H7 (cell line): Measurements from ENCODE around the gene LIMA1. TPM values are rescaled to one million over a fixed set of nuclear protein-coding genes. Genes with fewer than 3 reads are reported as not detected.
"Not testable (repeated sequence)": the region's sequence is repeated elsewhere in the genome, so short reads cannot be mapped to it uniquely, and the experiment has no call there.

Source experiments
- DNase-seq: peaks from one replicate; pipeline ENCODE4 v3.0.0; 2012
- H3K27me3 ChIP-seq: 2 replicates; pipeline ENCODE4 v1.6.0; 2011; ENCODE audit warnings: mild to moderate bottlenecking, low read length; ENCODE audit not compliant: control insufficient read depth, insufficient read depth
- H3K36me3 ChIP-seq: replicated peaks from 2 replicates; pipeline ENCODE4 v1.5.1; 2011; ENCODE audit warnings: low read length; ENCODE audit not compliant: control insufficient read depth, insufficient read depth
- H3K4me3 ChIP-seq: 2 replicates; pipeline ENCODE4 v1.5.1; 2011; ENCODE audit warnings: low read depth, mild to moderate bottlenecking, control low read depth, low read length, moderate library complexity; ENCODE audit not compliant: insufficient read depth
- total RNA-seq: library from RNA; depleted of rRNA; stranded (reverse); fragments of >200 nt; shearing (Covaris generic); gene quantifications from 2 replicates; pipeline ENCODE4 v1.2.3, GENCODE V29; 2014; rRNA removed

The LIMA1 gene
- total RNA-seq: 34.0 and 53.2 TPM in 2 replicates

DNA sequence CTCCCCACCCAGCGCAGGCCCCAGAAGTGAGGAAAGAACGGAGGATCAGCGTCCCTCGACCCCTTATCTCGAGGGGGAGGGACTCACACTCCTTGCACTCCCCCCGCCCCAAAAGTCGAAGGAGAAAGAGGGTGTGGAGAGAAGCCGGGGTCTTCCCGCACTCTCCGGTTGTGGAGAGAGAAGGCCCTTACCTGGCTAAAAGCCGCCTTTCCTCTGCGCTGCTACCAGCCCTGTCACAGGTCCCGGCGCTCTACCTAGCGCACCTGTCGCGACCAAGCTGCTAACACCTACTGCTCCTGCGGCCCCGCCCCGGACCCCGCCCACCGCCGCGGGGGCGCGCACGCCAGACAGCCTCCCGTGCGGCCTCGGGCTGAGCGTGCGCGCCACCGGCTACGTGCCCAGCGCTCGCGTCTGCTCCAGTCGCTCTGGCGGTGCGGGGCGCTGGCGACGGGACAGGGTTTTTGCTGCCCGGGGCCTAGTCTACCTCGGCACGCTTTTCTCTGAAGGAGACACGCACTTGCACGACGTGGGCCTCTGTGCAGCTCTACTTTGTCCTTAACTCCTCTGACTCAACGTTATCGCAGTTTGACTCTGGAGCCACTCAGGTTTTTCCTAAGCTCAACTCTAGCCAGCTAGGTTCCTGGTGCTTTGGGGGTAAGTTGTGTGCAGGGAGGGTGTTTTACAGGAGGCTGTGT lies at the start of gene LIMA1:
LIMA1 (minus strand) TSS at position 292 of the 695 bp plus-strand sequence. CDS start 34,769 bp downstream, outside the sequence.
- peaks cover 11% of the 10 kb centered on the region; the same call in 1 of the 2 replicates for H3K27me3 ChIP-seq
- H3K36me3 ChIP-seq: no peaks in the 10 kb centered on the region
- peak within 1 kb of the TSS; percentile 68 for H3K4me3 ChIP-seq
- peak; percentile 98 for DNase-seq

DNA sequence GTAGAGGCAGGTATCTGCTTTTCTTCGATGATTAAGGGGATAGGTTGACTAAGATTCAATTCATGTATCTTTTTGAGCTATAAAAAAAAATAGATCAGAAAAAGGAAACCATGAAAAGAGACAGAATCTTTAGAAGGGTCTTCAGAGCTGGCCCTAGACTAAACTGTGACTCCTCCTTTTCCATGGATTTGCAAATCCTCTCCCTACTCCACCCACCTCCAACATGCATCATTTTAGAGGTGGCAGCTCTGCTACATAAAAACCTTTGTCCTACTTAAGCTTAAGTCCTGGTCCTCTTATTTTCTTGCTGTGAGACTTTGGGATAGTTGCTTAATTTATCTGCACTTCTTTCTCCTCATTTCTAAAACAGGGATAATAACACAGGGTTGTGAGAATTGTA lies 48.4 kb upstream of the LIMA1 start:
- H3K36me3 ChIP-seq: no peaks in the 10 kb centered on the region
- no peak overlapping the region for H3K4me3 ChIP-seq
- H3K27me3 ChIP-seq: no peaks in the 10 kb centered on the region
- no peak for DNase-seq

DNA sequence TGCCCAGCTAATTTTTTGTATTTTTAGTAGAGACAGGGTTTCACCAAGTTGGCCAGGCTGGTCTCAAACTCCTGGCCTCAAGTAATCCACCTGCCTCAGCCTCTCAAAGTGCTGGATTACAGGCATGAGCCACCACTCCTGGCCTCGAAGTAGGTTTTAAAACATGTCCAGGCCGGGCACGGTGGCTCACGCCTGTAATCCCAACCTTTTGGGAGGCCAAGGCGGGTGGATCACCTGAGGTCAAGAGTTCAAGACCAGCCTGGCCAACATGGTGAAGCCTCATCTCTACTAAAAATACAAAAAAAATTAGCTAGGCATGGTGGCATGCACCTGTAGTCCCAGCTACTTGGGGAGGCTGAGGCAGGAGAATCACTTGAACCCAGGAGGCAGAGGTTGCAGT lies 45.3 kb upstream of the LIMA1 start:
- not testable (repeated sequence) for DNase-seq, H3K4me3 ChIP-seq, H3K36me3 ChIP-seq, H3K27me3 ChIP-seq

DNA sequence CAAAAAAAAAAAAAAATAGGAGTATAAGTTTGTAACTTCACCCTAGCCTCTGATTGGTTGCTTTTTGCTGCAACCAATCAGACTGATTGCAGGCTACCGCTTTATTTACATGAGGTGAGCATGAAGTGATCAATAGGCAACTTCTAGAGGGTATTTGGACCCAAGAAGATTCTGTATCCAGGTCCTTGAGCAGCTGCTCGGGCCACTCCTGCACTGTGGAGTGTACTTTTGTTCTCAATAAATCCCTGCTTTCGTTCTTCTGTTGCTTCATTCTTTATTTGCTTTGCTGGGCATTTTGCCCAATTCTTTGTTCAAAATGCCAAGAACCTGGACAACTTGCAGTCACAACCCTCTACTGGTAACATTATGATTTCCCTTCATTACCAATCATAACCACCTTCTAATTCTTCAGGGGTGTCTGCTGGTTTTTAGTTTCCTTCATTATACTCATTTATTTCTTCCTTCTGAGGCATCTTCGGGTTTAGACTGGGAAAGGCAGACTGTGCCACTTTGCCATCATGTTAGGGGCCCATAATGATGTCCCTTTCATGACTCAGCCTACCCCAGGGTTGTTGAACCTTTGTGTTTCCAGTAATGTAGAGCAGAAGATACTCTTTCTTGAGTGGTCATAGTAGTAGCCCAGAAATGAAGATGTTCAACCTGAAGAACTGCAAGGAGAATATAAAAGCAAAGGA lies 43.4 kb upstream of the LIMA1 start:
- H3K36me3 ChIP-seq: no peaks in the 10 kb centered on the region
- H3K4me3 ChIP-seq: no peak overlapping the region
- DNase-seq: no peak
- H3K27me3 ChIP-seq: no peaks in the 10 kb centered on the region

DNA sequence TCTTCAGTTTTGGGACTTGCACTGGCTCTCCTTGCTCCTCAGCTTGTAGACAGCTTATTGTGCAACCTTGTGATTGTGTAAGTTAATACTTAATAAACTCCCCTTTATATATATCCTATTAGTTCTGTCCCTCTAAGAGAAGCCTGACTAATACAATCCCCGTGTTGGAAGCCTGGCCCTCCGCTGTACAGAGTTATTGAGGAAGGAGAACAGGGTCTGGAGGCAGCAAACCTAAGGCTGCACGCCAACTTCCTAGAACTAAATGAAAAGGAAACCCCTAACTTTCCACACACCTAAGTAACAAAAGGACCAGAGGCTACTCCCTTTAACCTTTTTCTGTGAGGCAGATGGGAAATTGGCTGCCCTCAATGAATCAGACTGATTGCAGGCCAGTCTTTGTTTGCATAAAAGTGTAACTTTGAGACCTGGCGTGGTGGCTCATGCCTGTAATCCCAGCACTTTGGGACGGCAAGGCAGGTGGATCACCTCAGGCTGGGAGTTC lies 42.6 kb upstream of the LIMA1 start:
- no peaks in the 10 kb centered on the region for H3K27me3 ChIP-seq
- no peak for DNase-seq
- no peak overlapping the region for H3K4me3 ChIP-seq
- H3K36me3 ChIP-seq: no peaks in the 10 kb centered on the region

DNA sequence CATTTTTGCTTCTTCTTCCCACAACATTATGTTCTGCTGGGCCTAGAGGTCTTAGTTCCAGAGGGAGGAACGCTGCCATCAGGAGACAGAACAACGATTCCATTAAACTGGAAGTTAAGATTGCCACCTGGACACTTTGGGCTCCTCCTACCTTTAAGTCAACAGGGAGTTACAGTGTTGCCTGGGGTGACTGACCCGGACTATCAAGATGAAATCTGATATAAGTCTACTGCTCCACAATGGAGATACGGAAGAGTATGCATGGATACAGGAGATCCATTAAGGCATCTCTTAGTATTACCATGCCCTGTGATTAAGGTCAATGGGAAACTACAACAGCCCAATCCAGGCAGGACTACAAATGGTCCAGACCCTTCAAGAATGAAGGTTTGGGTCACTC lies 41.5 kb upstream of the LIMA1 start:
- H3K4me3 ChIP-seq, H3K27me3 ChIP-seq, H3K36me3 ChIP-seq, DNase-seq: not testable (repeated sequence)

DNA sequence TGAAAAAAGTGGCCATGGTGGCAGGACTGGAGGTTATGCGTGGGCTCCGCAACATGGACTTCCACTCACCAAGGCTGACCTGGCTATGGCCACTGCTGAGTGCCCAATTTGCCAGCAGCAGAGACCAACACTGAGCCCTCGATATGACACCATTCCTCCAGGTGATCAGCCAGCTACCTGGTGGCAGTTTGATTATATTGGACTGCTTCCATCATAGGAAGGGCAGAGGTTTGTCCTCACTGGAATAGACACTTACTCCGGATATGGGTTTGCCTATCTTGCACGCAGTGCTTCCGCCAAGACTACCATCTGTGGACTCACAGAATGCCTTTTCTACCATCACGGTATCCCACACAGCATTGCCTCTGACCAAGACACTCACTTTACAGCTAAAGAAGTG lies 40.8 kb upstream of the LIMA1 start:
- not testable (repeated sequence) for H3K27me3 ChIP-seq, H3K4me3 ChIP-seq, H3K36me3 ChIP-seq, DNase-seq

DNA sequence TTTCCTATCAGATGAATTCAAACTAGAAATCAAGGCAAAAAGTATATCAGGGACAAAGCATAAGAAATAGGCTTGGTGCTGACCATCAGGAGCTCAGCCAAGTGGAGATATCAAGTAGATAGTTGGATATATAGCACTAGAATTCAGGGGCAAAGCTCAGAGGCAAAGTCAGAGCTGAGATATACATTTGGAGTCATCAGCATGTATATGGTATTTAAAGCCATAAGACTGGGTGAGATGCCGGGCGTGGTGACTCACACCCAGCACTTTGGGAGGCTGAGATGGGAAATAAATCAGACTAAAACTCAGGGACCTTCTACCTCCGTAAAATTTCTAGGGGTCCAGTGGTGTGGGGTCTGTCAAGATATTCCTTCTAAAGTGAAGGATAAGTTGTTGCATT lies 38.9 kb upstream of the LIMA1 start:
- H3K27me3 ChIP-seq: no peaks in the 10 kb centered on the region
- DNase-seq: no peak
- no peaks in the 10 kb centered on the region for H3K36me3 ChIP-seq

DNA sequence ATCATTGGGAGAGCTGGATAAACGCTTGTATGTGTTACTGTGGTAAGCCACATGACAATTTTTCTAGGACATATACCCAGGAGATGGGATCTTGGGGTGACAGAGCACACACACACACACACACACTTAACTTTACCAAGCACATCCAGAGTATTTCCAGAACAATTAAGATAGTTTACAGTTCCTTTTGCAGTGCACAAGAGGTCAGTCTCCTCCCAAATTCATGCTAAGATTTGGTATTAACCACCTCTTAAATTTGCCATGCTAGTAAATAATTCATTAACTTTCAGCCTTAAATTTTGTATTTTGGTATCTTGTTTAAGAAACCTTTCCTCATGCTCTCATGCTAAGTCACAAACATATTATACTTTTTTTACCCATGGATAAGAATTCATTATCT lies 33.9 kb upstream of the LIMA1 start:
- DNase-seq: no peak
- no peak overlapping the region for H3K4me3 ChIP-seq
- no peaks in the 10 kb centered on the region for H3K36me3 ChIP-seq
- H3K27me3 ChIP-seq: no peaks in the 10 kb centered on the region

More for the DNA sequence above, 38.9 kb upstream of the LIMA1 start:
- no peak overlapping the region for H3K4me3 ChIP-seq

DNA sequence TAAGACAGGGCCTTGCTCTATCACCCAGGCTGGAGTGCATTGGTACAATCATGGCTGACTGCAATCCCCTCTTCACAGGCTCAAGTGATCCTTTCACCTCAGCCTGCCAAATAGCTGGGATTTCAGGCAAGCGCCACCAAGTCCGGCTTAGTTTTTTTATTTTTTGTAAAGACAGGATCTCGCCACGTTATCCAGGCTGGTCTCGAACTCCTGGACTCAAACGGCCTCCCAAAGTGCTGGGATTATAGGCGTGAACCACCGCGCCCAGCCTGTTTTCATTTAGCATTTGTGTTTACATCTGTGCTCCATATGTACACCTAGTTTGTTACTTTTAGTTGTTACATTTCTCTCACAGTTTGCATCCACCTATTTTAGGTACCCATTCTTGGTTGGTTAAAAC lies 32.5 kb upstream of the LIMA1 start:
- no peaks in the 10 kb centered on the region for H3K36me3 ChIP-seq
- H3K4me3 ChIP-seq: no peak overlapping the region
- no peak for DNase-seq
- no peaks in the 10 kb centered on the region for H3K27me3 ChIP-seq

DNA sequence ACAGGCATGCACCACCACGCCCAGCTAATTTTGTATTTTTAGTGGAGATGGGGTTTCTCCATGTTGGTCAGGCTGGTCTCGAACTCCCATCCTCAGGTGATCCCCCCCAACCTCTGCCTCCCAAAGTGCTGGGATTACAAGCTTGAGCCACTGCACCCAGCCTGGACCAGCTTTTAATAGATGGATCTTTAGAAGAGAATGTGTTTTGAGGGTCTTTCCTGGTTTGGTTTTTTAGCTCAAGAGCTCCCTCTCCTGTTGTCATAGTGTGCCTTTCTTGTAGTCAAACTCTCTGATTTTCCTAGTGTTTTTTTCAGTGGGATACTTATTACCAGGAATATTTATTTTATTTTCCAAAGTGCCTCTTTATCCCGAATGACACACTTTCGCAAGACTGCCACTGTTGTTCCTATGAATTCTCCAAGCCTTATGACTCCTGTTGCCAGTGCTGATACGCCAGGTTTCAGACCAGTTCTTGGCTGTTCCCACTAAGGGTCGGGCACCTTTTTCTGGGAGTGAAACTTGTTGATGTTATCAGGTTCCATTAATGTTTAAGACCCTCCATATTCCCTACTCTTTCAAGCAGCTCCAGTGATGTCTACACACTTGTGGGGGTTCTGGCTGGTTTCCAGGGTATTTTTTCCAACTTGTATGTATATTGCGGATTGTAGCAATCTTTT lies 31.5 kb upstream of the LIMA1 start:
- Histone ChIP-seq H3K4me3 (no peak overlapping the region), H3K27me3 (no peaks in the 10 kb centered on the region), H3K36me3 (no peaks in the 10 kb centered on the region)
- DNase-seq: peak; percentile 69

DNA sequence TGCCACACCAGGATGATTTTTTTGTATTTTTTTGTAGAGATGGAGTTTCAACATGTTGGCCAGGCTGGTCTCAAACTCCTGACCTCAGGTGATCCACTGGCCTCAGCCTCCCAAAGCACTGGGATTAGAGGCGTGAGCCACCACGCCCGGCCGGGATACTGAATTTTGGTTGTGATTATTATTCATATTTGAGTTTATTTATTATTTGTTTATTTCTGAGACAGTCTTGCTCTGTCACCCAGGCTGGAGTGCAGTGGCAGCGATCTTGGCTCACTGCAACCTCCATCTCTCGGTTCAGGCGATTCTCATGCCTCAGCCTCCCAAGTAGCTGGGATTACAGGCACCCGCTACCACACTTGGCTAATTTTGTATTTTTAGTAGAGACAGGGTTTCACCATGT lies 30.7 kb upstream of the LIMA1 start:
- H3K36me3 ChIP-seq, H3K27me3 ChIP-seq, DNase-seq, H3K4me3 ChIP-seq: not testable (repeated sequence)

DNA sequence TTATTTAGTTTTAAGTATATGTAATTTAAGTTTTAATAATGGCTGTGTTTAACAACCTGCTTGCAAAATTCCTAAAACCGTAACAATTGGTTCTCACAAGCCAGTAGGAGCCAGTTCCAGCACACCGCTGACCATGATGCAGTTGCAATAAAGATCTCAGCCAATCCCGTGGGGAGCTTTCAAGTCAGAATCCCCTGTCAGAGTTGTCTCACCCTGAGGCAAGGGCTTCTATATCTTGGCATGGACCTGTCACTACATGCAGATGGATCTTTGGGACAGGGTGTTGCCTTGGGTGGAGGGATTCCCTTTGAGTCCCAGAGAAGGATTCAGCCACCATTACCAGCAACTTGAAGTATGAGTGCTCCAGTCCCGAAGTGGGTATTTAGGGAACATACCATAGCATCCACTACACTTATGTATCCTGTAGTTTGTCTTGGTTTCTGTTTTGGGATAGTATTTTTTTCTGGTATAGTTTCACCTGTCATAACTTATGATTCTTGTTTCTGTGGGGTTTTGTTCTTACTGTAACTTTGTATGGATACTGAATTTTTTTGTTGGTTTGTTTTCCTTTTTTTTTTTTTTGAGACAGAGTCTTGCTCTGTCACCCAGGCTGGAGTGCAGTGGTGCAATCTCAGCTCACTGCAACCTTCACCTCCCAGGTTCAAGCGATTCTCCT lies 30.1 kb upstream of the LIMA1 start:
- Histone ChIP-seq H3K27me3 (no peaks in the 10 kb centered on the region), H3K4me3 (no peak overlapping the region), H3K36me3 (no peaks in the 10 kb centered on the region)
- DNase-seq: no peak

DNA sequence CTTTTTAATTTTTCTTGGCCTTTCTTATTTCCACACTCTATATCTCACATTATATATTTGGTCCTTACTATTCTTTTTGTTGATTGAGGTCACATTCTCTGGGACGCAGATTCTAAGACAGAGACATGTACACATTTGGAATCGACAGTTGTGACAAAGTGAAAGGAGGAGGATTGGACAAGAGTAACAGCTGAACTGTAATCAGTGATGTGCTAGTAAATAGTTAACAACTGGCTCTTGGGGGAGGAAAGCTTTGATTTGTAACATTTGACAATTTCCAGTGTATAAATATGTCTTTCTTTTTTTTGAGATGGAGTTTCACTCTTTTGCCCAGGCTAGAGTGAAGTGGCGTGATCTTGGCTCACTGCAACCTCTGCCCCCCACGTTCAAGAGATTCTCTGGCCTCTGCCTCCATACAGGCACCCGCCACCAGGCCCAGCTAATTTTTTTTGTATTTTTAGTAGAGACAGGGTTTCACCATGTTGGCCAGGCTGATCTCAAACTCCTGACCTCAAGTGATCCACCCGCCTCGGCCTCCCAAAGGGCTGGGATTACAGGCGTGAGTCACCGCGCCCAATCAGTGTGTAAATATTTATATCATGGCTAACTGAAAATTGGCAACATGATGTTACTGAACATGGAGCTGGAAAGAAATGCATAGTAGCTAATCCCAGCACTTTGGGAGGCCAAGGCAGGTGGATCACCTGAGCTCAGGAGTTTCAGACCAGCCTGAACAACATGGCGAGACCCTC lies 28.7 kb upstream of the LIMA1 start:
- H3K4me3 ChIP-seq, DNase-seq, H3K27me3 ChIP-seq, H3K36me3 ChIP-seq: not testable (repeated sequence)
